Dermis microvascular lymphatic vessel endothelial cell (primary cell): ENCODE data around the gene KLHL1. TPM values are rescaled to one million over a fixed set of nuclear protein-coding genes. Genes with fewer than 3 reads are reported as not detected.
"Not testable (repeated sequence)": the region's sequence is repeated elsewhere in the genome, so short reads cannot be mapped to it uniquely, and the experiment has no call there.

Source experiments
- DNase-seq, 2 donors: peaks; one replicate each; pipeline versions ENCODE4 v3.0.0 to v3.0.0-alpha.2; 2010; ENCODE audit warnings: low read depth in 2 of 2
- total RNA-seq: library from RNA; depleted of rRNA; stranded (reverse); fragments of >200 nt; gene quantifications from 2 replicates; pipeline ENCODE4 v1.2.1, GENCODE V29; 2014

KLHL1 gene, protein sequence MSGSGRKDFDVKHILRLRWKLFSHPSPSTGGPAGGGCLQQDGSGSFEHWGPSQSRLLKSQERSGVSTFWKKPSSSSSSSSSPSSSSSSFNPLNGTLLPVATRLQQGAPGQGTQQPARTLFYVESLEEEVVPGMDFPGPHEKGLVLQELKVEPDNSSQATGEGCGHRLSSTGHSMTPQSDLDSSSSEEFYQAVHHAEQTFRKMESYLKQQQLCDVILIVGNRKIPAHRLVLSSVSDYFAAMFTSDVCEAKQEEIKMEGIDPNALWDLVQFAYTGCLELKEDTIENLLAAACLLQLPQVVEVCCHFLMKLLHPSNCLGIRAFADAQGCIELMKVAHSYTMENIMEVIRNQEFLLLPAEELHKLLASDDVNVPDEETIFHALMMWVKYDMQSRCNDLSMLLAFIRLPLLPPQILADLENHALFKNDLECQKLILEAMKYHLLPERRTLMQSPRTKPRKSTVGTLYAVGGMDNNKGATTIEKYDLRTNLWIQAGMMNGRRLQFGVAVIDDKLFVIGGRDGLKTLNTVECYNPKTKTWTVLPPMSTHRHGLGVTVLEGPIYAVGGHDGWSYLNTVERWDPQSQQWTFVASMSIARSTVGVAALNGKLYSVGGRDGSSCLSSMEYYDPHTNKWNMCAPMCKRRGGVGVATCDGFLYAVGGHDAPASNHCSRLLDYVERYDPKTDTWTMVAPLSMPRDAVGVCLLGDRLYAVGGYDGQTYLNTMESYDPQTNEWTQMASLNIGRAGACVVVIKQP
- total RNA-seq = not detected in 2 replicates

- DNase-seq = no peak
Measured at GRCh38 chr13:70108356-70109105, at the start of gene KLHL1. TSS of gene KLHL1 (minus strand) at chr13:70108452. CDS start at chr13:70107699, 753 bp downstream.

DNA sequence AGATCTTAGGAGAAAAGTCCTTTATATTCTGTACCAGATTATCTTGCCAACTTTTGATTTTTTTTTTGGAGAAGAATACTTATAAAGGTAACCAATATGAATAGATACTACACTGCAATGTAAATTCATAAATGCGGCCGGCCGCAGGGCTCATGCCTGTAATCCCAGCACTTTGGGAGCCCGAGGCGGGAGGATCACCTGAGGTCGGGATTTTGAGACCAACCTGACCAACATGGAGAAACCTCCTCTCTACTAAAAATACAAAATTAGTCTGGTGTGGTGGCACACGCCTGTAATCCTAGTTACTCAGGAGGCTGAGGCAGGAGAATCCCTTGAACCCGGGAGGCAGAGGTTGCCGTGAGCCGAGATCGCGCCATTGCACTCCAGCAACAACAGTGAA is 34.4 kb upstream of the KLHL1 start:
- DNase-seq = not testable (repeated sequence)

DNA sequence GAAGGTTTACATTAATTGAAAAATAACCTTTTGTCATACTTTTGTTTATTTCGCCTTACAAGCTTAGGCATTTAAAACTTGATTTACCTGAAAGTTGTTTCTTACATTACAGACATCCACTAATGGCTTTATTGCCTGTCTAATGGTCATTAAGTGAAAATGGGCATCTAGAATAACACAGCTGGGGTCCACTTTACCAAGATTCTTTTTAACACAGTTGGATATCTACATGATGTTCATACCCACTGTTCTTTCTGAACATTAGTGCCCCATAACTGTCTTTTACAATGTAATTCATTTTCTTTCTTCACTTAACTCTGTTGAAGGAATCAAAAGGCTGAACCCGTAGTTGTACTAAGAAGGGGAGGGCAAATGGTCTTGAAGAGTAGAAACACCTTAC is 19.8 kb upstream of the KLHL1 start:
- no peak for DNase-seq

- DNase-seq = no peak
Measured at GRCh38 chr13:70125693-70126092, 17.4 kb upstream of the KLHL1 start.

GRCh38 chr13:70117338-70117905 is 9.2 kb upstream of the KLHL1 start:
- DNase-seq = no peak

DNA sequence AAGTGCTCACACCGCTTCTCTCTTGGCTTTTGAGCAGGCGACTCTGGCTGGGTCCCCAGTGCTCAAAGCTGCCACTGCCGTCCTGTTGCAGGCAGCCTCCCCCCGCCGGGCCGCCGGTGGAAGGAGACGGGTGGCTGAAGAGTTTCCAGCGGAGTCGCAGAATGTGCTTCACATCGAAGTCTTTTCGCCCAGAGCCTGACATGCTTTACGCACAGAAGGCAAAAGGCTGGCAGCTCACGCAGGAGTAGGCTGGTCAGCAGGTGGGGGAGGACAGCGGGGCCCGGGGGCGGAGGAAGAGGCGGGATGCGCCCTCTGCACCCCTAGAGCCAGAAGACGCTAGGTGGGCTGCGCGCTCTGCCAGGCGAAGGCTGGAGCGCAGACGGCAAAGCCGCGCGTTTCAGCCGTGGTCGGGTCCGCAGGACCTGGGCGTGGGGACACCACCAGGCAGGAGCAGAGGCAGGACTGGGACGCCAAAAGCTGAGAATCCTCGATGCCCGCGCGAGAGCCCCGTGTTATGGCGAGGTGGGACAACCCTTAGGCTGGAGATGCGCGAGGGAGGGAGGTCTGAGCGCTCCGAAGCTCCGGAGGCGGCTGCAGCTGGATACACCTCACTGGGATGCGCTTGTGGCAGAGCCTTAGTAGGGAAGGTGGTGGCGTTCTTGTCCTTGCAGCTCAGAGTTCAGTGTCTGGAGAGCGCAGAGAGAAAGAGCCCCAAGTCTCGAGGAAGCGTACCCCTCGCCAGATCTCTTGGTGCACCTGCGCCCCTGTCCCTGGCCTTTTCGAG is 562 bp downstream of the KLHL1 start, which contains the start of gene ATXN8OS:
Gene ATXN8OS, plus strand, starts transcription at position 329 of the 784 bp plus-strand sequence.
- no peak for DNase-seq

GRCh38 chr13:70107125-70107497 is 1.1 kb downstream of the KLHL1 start:
- DNase-seq = no peak

- no peak for DNase-seq
Measured at GRCh38 chr13:70104481-70104880, 3.8 kb downstream of the KLHL1 start.

DNA sequence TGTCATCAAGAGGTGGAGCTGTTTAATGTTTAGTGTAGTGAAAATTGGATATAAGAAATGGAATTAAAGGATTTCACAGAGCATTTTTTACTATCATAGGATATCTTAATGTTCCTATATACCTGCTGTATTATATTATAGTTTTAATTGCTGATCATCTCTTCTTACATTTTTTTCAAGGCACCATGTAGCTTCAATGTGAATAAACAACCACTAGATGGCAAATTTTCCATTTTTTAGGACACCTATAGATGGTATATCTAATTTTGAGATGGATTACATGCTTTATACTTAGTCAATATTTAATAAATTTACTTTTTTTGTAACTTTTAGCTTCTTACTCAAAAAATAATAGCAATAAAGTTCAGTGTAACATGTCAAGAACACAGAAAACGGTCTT is 9.6 kb downstream of the KLHL1 start:
- DNase-seq = no peak

- no peak for DNase-seq
Measured at GRCh38 chr13:70090036-70090723, 18.1 kb downstream of the KLHL1 start.

DNA sequence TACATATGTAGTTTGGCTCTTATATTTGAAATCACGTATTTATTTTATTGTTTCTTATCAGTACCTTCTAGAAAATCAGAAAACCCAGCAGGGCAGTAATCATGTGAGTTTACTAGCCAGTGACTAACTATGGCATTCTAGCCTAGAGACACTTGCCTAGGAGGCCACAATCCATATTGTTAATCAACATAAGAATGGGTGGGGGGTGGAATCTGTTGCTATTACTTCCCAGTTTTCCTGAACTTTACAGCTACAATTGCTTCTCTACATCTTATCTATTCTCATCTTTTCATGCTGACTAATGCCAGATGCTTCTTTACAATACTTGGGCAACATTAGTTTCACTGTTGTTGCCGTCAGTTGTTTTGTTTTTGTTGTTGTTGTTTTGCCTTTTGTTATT is 19.3 kb downstream of the KLHL1 start:
- DNase-seq = no peak

DNA sequence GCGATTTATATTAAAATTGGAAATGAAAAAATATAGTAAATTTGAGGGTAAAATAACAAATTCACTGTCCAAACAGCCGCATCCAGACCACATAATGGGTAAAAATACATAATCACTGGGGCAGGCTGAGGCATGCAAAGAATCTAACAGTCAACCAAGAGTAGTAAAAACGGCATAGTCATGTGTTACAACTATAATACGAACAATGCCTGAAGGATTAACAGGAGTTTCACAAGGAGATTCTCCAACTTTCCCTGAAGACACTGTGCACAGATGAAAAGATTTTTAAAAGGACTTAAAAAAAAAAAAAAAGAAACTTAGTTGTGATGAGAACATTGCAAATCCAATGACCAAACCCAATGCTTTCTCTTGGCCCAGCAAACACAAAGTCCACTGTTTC is 21.0 kb downstream of the KLHL1 start:
- DNase-seq = no peak

- no peak for DNase-seq
Measured at GRCh38 chr13:70080012-70080411, 28.2 kb downstream of the KLHL1 start.

GRCh38 chr13:70054572-70054971 is 53.7 kb downstream of the KLHL1 start:
- DNase-seq = no peak

DNA sequence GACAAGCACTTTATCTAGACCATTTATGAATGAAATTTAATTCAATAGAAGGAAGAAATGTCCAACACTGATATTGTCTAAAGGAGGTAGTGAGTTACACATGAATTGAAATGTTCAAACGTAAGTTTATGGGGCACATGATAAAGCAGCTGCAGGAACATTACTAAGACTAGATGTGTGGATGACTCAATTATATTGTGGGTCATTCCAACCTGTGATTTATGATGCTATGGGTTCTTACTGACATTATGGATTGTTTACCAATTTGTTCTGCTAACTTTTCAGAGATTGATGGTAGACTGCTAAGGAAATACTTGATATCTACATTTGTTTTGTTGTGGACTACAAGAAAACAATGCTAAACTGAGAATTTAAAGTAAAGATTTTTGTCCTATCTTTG is 56.7 kb downstream of the KLHL1 start:
- DNase-seq = no peak

DNA sequence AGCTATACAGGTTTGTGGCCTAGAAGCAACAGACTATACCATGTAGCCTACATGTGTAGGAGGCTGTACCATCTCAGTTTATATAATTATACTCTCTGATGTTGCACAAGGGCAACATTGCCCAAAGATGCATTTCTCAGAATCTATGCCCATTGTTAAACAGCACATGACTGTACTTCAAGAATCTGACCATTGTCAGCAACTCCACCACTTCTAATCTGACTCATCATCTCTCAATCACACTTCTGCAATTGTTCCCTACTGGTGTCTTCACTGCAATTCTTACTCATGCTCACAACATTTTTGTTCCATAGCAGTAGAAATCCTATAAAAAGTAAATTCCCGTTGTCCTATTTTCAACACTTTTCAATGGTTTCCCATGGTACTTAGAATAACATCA is 64.6 kb downstream of the KLHL1 start:
- DNase-seq = no peak

DNA sequence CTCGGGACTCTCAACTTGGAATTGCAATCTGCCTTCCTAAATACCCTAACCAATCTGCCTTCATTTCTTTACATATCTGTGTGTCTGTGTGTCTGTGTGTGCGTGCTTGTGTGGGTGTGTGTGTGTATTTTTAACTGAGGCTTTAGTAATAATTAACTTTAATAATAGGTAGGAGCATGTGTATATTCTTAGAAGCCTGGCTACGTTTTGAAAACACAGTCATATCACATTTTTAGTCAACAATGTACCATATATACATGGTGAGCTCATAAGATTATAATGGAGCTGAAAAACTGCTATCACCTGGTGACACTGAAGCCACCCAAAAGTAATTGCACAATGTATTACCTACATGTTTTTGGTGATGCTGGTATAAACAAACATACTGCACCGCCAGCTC is 66.1 kb downstream of the KLHL1 start:
- DNase-seq = no peak

GRCh38 chr13:70034286-70034685 is 74.0 kb downstream of the KLHL1 start:
- no peak for DNase-seq

GRCh38 chr13:70027551-70027950 is 80.7 kb downstream of the KLHL1 start:
- DNase-seq = no peak

GRCh38 chr13:70023516-70023915 is 84.7 kb downstream of the KLHL1 start:
- no peak for DNase-seq
